SH-SY5Y (cell line): ENCODE results near the gene BUD13.

Experiments
- GATA2 ChIP-seq: IDR thresholded peaks from 2 replicates; pipeline ENCODE4 v1.6.1; 2011; ENCODE audit warnings: mild to moderate bottlenecking, low read depth, low read length
- GATA3 ChIP-seq: IDR thresholded peaks from 2 replicates; pipeline ENCODE4 v1.6.1; 2011; ENCODE audit warnings: low read depth, mild to moderate bottlenecking, low read length, moderate library complexity

DNA sequence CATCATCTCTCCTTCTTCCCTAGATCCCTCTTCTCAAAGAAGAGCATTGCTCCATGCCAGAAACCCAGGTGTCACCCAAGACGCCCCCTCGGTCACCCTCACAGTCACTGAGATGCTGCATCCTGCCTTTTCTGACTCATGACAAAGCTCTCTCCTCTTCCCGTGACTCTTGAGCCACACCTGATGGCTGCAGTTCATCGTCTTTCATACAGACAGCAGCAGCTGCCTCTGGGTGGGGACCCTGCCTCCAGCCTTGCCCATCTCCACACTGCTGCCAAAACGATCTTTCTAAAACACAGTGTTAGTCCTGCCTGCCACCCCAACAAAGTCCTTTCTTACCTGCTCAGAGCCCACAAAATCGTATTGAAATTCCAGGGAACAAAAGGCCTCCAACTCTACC lies 44.8 kb downstream of the BUD13 start:
- TF ChIP-seq GATA2 (no peak), GATA3 (no peak)
